ENCODE results near the gene PPME1.

DNA sequence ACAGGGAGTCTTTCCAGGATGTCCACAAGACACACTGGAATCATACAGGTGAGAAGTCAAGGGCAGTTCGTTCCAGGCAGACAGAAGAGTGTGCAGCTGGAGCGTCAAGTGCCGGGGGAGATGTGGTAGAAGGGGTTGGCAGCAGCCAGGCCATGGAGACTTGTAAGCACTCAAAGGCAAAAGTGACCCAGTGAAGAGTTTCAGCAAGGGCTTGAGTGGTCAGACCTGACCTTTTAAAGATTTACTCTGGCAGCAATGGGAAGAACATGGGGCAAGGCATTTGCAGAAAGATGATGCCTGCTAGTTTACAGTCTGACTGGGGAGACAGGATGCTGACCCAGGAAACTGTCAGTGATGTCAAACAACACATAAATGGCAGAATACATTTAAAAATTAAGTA, 111.3 kb downstream of the PPME1 start:
- TF ChIP-seq EZH2 (IDR thresholded peaks at IDR 0.05) (no peak), EZH2phosphoT487 (IDR thresholded peaks at IDR 0.05) (no peak)
- TF ChIP-seq, protein P1, sequence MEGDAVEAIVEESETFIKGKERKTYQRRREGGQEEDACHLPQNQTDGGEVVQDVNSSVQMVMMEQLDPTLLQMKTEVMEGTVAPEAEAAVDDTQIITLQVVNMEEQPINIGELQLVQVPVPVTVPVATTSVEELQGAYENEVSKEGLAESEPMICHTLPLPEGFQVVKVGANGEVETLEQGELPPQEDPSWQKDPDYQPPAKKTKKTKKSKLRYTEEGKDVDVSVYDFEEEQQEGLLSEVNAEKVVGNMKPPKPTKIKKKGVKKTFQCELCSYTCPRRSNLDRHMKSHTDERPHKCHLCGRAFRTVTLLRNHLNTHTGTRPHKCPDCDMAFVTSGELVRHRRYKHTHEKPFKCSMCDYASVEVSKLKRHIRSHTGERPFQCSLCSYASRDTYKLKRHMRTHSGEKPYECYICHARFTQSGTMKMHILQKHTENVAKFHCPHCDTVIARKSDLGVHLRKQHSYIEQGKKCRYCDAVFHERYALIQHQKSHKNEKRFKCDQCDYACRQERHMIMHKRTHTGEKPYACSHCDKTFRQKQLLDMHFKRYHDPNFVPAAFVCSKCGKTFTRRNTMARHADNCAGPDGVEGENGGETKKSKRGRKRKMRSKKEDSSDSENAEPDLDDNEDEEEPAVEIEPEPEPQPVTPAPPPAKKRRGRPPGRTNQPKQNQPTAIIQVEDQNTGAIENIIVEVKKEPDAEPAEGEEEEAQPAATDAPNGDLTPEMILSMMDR (IDR thresholded peaks at IDR 0.05) = no peak

All from neural progenitor cell (in vitro differentiated cells).